Measurements from ENCODE around the gene ATP7B. TPM values are rescaled to one million over a fixed set of nuclear protein-coding genes. Genes with fewer than 3 reads are reported as not detected.

ATP7B gene
- polyA plus RNA-seq, 1 donor, result 47.4 TPM

- peaks cover 45% of the 10 kb centered on the region for H3K36me3 ChIP-seq (ENCODE audit: control insufficient read depth, insufficient read depth, low read length)
These were observed 57.7 kb downstream of the ATP7B start for GRCh38 chr13:51953347-51954195.

GRCh38 chr13:51950722-51951121, 60.5 kb downstream of the ATP7B start:
- no peak overlapping the region for H3K27ac ChIP-seq (ENCODE audit: low read length)
- H3K4me1 ChIP-seq (ENCODE audit: control insufficient read depth, insufficient read depth, low read length), result no peaks in the 10 kb centered on the region
- no peaks in the 10 kb centered on the region for H3K27me3 ChIP-seq (ENCODE audit: control insufficient read depth, insufficient read depth, low read length)
- WGBS (ENCODE audit: insufficient coverage, low lambda C conversion rate), result 83% methylated on average over 1 of the region's 5 CpGs
- H3K36me3 ChIP-seq (ENCODE audit: control insufficient read depth, insufficient read depth, low read length), result peaks cover 41% of the 10 kb centered on the region
- H3K9me3 ChIP-seq (ENCODE audit: control insufficient read depth, low read depth, low read length), result peaks cover 2% of the 10 kb centered on the region
- no peak overlapping the region for H3K4me3 ChIP-seq (ENCODE audit: low read length)
- DNase-seq, result no peak

More at GRCh38 chr13:51953347-51954195, 57.7 kb downstream of the ATP7B start:
- H3K4me1 ChIP-seq (ENCODE audit: control insufficient read depth, insufficient read depth, low read length), result peaks cover 11% of the 10 kb centered on the region
- no peak for DNase-seq
- no peak overlapping the region for H3K27ac ChIP-seq (ENCODE audit: low read length)
- 100% methylated on average over 1 of the region's 3 CpGs for WGBS (ENCODE audit: insufficient coverage, low lambda C conversion rate)
- no peaks in the 10 kb centered on the region for H3K9me3 ChIP-seq (ENCODE audit: control insufficient read depth, low read depth, low read length)
- no peak overlapping the region for H3K4me3 ChIP-seq (ENCODE audit: low read length)
- H3K27me3 ChIP-seq (ENCODE audit: control insufficient read depth, insufficient read depth, low read length), result no peaks in the 10 kb centered on the region

- no peak for DNase-seq
- Histone ChIP-seq H3K9me3 (ENCODE audit: control insufficient read depth, low read depth, low read length) (peaks cover 2% of the 10 kb centered on the region), H3K27me3 (ENCODE audit: control insufficient read depth, insufficient read depth, low read length) (no peaks in the 10 kb centered on the region), H3K4me1 (ENCODE audit: control insufficient read depth, insufficient read depth, low read length) (no peaks in the 10 kb centered on the region), H3K36me3 (ENCODE audit: control insufficient read depth, insufficient read depth, low read length) (peaks cover 58% of the 10 kb centered on the region), H3K27ac (ENCODE audit: low read length) (no peak overlapping the region), H3K4me3 (ENCODE audit: low read length) (no peak overlapping the region)
- WGBS (ENCODE audit: insufficient coverage, low lambda C conversion rate), result no CpG with 5 or more reads among the region's 15 CpGs
These were observed 65.0 kb downstream of the ATP7B start for GRCh38 chr13:51946163-51946669.

- peaks cover 2% of the 10 kb centered on the region for H3K9me3 ChIP-seq (ENCODE audit: control insufficient read depth, low read depth, low read length)
- DNase-seq, result no peak
- peaks cover 57% of the 10 kb centered on the region for H3K36me3 ChIP-seq (ENCODE audit: control insufficient read depth, insufficient read depth, low read length)
- 87% methylated on average over 3 of the region's 12 CpGs for WGBS (ENCODE audit: insufficient coverage, low lambda C conversion rate)
- no peak overlapping the region for H3K27ac ChIP-seq (ENCODE audit: low read length)
- H3K4me1 ChIP-seq (ENCODE audit: control insufficient read depth, insufficient read depth, low read length), result no peaks in the 10 kb centered on the region
- H3K4me3 ChIP-seq (ENCODE audit: low read length), result no peak overlapping the region
- H3K27me3 ChIP-seq (ENCODE audit: control insufficient read depth, insufficient read depth, low read length), result no peaks in the 10 kb centered on the region
These were observed 66.1 kb downstream of the ATP7B start for GRCh38 chr13:51945149-51945548.

GRCh38 chr13:51944428-51944827, 66.8 kb downstream of the ATP7B start:
- no peak for DNase-seq
- H3K4me1 ChIP-seq (ENCODE audit: control insufficient read depth, insufficient read depth, low read length), result no peaks in the 10 kb centered on the region
- peaks cover 2% of the 10 kb centered on the region for H3K9me3 ChIP-seq (ENCODE audit: control insufficient read depth, low read depth, low read length)
- no peak overlapping the region for H3K4me3 ChIP-seq (ENCODE audit: low read length)
- peaks cover 56% of the 10 kb centered on the region for H3K36me3 ChIP-seq (ENCODE audit: control insufficient read depth, insufficient read depth, low read length)
- H3K27me3 ChIP-seq (ENCODE audit: control insufficient read depth, insufficient read depth, low read length), result no peaks in the 10 kb centered on the region
- WGBS (ENCODE audit: insufficient coverage, low lambda C conversion rate), result no CpG with 5 or more reads among the region's 4 CpGs
- no peak overlapping the region for H3K27ac ChIP-seq (ENCODE audit: low read length)

GRCh38 chr13:51943721-51944120, 67.5 kb downstream of the ATP7B start:
- H3K4me3 ChIP-seq (ENCODE audit: low read length), result no peak overlapping the region
- peaks cover 2% of the 10 kb centered on the region for H3K9me3 ChIP-seq (ENCODE audit: control insufficient read depth, low read depth, low read length)
- H3K36me3 ChIP-seq (ENCODE audit: control insufficient read depth, insufficient read depth, low read length), result peaks cover 62% of the 10 kb centered on the region
- no CpG with 5 or more reads among the region's 8 CpGs for WGBS (ENCODE audit: insufficient coverage, low lambda C conversion rate)
- H3K27me3 ChIP-seq (ENCODE audit: control insufficient read depth, insufficient read depth, low read length), result no peaks in the 10 kb centered on the region
- H3K27ac ChIP-seq (ENCODE audit: low read length), result no peak overlapping the region
- no peak for DNase-seq
- no peaks in the 10 kb centered on the region for H3K4me1 ChIP-seq (ENCODE audit: control insufficient read depth, insufficient read depth, low read length)

- H3K4me3 ChIP-seq (ENCODE audit: low read length), result no peak overlapping the region
- no CpG with 5 or more reads among the region's 9 CpGs for WGBS (ENCODE audit: insufficient coverage, low lambda C conversion rate)
- peaks cover 2% of the 10 kb centered on the region for H3K9me3 ChIP-seq (ENCODE audit: control insufficient read depth, low read depth, low read length)
- DNase-seq, result no peak
- H3K27me3 ChIP-seq (ENCODE audit: control insufficient read depth, insufficient read depth, low read length), result no peaks in the 10 kb centered on the region
- H3K36me3 ChIP-seq (ENCODE audit: control insufficient read depth, insufficient read depth, low read length), result peaks cover 76% of the 10 kb centered on the region
- H3K4me1 ChIP-seq (ENCODE audit: control insufficient read depth, insufficient read depth, low read length), result no peaks in the 10 kb centered on the region
- H3K27ac ChIP-seq (ENCODE audit: low read length), result no peak overlapping the region
These were observed 69.1 kb downstream of the ATP7B start for GRCh38 chr13:51942189-51942588.

- Histone ChIP-seq H3K9me3 (ENCODE audit: control insufficient read depth, low read depth, low read length) (no peaks in the 10 kb centered on the region), H3K36me3 (ENCODE audit: control insufficient read depth, insufficient read depth, low read length) (peaks cover 83% of the 10 kb centered on the region), H3K4me1 (ENCODE audit: control insufficient read depth, insufficient read depth, low read length) (no peaks in the 10 kb centered on the region), H3K27ac (ENCODE audit: low read length) (no peak overlapping the region), H3K27me3 (ENCODE audit: control insufficient read depth, insufficient read depth, low read length) (no peaks in the 10 kb centered on the region), H3K4me3 (ENCODE audit: low read length) (no peak overlapping the region)
- WGBS (ENCODE audit: insufficient coverage, low lambda C conversion rate), result no CpG with 5 or more reads among the region's 3 CpGs
- no peak for DNase-seq
These were observed 72.8 kb downstream of the ATP7B start for GRCh38 chr13:51938454-51938853.

- no peak for DNase-seq
- H3K4me3 ChIP-seq (ENCODE audit: low read length), result no peak overlapping the region
- H3K36me3 ChIP-seq (ENCODE audit: control insufficient read depth, insufficient read depth, low read length), result peaks cover 82% of the 10 kb centered on the region
- H3K4me1 ChIP-seq (ENCODE audit: control insufficient read depth, insufficient read depth, low read length), result no peaks in the 10 kb centered on the region
- no peaks in the 10 kb centered on the region for H3K27me3 ChIP-seq (ENCODE audit: control insufficient read depth, insufficient read depth, low read length)
- H3K9me3 ChIP-seq (ENCODE audit: control insufficient read depth, low read depth, low read length), result no peaks in the 10 kb centered on the region
- H3K27ac ChIP-seq (ENCODE audit: low read length), result no peak overlapping the region
- 100% methylated on average over 2 of the region's 22 CpGs for WGBS (ENCODE audit: insufficient coverage, low lambda C conversion rate)
These were observed 73.6 kb downstream of the ATP7B start for GRCh38 chr13:51937320-51938290.

Data from large intestine (tissue), 3 donors.